GM12875 (cell line): ENCODE data around the gene ANKRD13A.
"Not testable (repeated sequence)": the region's sequence is repeated elsewhere in the genome, so short reads cannot be mapped to it uniquely, and the experiment has no call there.

Source experiments
- H3K4me3 ChIP-seq: one replicate; pipeline ENCODE4 v1.5.1; 2011; ENCODE audit warnings: low read depth, low read length, control low read depth
- CTCF ChIP-seq: IDR thresholded peaks from 2 replicates; pipeline ENCODE4 v1.5.1; 2011; ENCODE audit warnings: low read depth, mild to moderate bottlenecking, control low read depth, inconsistent platforms, low read length, moderate library complexity, borderline replicate concordance; ENCODE audit not compliant: insufficient read depth

Gene ANKRD13A

GRCh38 chr12:109983432-109984142 lies 15.6 kb upstream of the ANKRD13A start:
- no peak for TF ChIP-seq CTCF
- H3K4me3 ChIP-seq, result no peak overlapping the region

- H3K4me3 ChIP-seq, result not testable (repeated sequence)
Observed at GRCh38 chr12:109986236-109986635, 13.0 kb upstream of the ANKRD13A start.

GRCh38 chr12:109987615-109988014 lies 11.6 kb upstream of the ANKRD13A start:
- TF ChIP-seq CTCF, result no peak
- no peak overlapping the region for H3K4me3 ChIP-seq

GRCh38 chr12:109988274-109988673 lies 11.0 kb upstream of the ANKRD13A start:
- H3K4me3 ChIP-seq, result no peak overlapping the region
- TF ChIP-seq CTCF, result no peak

GRCh38 chr12:109988903-109989302 lies 10.3 kb upstream of the ANKRD13A start:
- no peak overlapping the region for H3K4me3 ChIP-seq
- no peak for TF ChIP-seq CTCF

GRCh38 chr12:109989380-109989779 lies 9.8 kb upstream of the ANKRD13A start:
- no peak overlapping the region for H3K4me3 ChIP-seq
- TF ChIP-seq CTCF, result no peak

- no peak overlapping the region for H3K4me3 ChIP-seq
- no peak for TF ChIP-seq CTCF
Observed at GRCh38 chr12:109991586-109991985, 7.6 kb upstream of the ANKRD13A start.
